Peyer's patch (tissue), 4 donors: ENCODE data around the gene EEFSEC.

Experiments
- POLR2A ChIP-seq, 2 donors: fragments of 450-650 bp; IDR thresholded peaks; one replicate each; pipeline ENCODE4 v1.5.1; 2017; ENCODE audit warnings: antibody characterized with exemption in 2 of 2, mild to moderate bottlenecking in 2 of 2, moderate library complexity in 2 of 2
- TF ChIP-seq, protein P1 (sequence below), 6 experiments: fragments of 450-650 bp in 4 of 6; fragments of 200-600 bp in 2 of 6; sonication (generic) in 1 of 6; IDR thresholded peaks; one replicate each; pipeline ENCODE4 v1.5.1; 2017 to 2019; ENCODE audit warnings: antibody characterized with exemption in 6 of 6, mild to moderate bottlenecking in 3 of 6, moderate library complexity in 1 of 6

GRCh38 chr3:128123538-128124368, 29.5 kb upstream of the EEFSEC start, which contains the start of gene RUVBL1:
- peak in 1 of 2 donors; percentile 41 for TF ChIP-seq POLR2A (IDR thresholded peaks at IDR 0.05)
- TF ChIP-seq, protein P1, sequence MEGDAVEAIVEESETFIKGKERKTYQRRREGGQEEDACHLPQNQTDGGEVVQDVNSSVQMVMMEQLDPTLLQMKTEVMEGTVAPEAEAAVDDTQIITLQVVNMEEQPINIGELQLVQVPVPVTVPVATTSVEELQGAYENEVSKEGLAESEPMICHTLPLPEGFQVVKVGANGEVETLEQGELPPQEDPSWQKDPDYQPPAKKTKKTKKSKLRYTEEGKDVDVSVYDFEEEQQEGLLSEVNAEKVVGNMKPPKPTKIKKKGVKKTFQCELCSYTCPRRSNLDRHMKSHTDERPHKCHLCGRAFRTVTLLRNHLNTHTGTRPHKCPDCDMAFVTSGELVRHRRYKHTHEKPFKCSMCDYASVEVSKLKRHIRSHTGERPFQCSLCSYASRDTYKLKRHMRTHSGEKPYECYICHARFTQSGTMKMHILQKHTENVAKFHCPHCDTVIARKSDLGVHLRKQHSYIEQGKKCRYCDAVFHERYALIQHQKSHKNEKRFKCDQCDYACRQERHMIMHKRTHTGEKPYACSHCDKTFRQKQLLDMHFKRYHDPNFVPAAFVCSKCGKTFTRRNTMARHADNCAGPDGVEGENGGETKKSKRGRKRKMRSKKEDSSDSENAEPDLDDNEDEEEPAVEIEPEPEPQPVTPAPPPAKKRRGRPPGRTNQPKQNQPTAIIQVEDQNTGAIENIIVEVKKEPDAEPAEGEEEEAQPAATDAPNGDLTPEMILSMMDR (IDR thresholded peaks at IDR 0.05), result no peak
